ENCODE results near the gene GMDS.

GMDS gene

GRCh38 chr6:1601158-1602048 is 644.0 kb downstream of the GMDS start:
- H3K9me3 ChIP-seq, result no peaks in the 10 kb centered on the region
- H3K4me1 ChIP-seq, result peaks cover 14% of the 10 kb centered on the region
- peaks cover 2% of the 10 kb centered on the region for H3K27me3 ChIP-seq
- no peak for DNase-seq
- no peak overlapping the region for H3K4me3 ChIP-seq (ENCODE audit: low read depth, low read length)
- TF ChIP-seq, protein P1, sequence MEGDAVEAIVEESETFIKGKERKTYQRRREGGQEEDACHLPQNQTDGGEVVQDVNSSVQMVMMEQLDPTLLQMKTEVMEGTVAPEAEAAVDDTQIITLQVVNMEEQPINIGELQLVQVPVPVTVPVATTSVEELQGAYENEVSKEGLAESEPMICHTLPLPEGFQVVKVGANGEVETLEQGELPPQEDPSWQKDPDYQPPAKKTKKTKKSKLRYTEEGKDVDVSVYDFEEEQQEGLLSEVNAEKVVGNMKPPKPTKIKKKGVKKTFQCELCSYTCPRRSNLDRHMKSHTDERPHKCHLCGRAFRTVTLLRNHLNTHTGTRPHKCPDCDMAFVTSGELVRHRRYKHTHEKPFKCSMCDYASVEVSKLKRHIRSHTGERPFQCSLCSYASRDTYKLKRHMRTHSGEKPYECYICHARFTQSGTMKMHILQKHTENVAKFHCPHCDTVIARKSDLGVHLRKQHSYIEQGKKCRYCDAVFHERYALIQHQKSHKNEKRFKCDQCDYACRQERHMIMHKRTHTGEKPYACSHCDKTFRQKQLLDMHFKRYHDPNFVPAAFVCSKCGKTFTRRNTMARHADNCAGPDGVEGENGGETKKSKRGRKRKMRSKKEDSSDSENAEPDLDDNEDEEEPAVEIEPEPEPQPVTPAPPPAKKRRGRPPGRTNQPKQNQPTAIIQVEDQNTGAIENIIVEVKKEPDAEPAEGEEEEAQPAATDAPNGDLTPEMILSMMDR (IDR thresholded peaks at IDR 0.05; ENCODE audit: low read depth, low read length), result no peak
- no peaks in the 10 kb centered on the region for H3K36me3 ChIP-seq

- peaks cover 9% of the 10 kb centered on the region for H3K27me3 ChIP-seq
- H3K4me1 ChIP-seq, result peaks cover 16% of the 10 kb centered on the region
- no peaks in the 10 kb centered on the region for H3K9me3 ChIP-seq
- no peaks in the 10 kb centered on the region for H3K36me3 ChIP-seq
- H3K4me3 ChIP-seq (ENCODE audit: low read depth, low read length), result no peak overlapping the region
- no peak for DNase-seq
- TF ChIP-seq, protein P1 (IDR thresholded peaks at IDR 0.05; ENCODE audit: low read depth, low read length), result no peak
Observed at GRCh38 chr6:1600764-1601157, 644.6 kb downstream of the GMDS start.

- Histone ChIP-seq H3K4me1 (peaks cover 16% of the 10 kb centered on the region), H3K36me3 (no peaks in the 10 kb centered on the region), H3K4me3 (ENCODE audit: low read depth, low read length) (no peak overlapping the region), H3K9me3 (no peaks in the 10 kb centered on the region), H3K27me3 (peaks cover 14% of the 10 kb centered on the region)
- DNase-seq, result no peak
- TF ChIP-seq, protein P1 (IDR thresholded peaks at IDR 0.05; ENCODE audit: low read depth, low read length), result no peak
Observed at GRCh38 chr6:1600063-1600763, 645.2 kb downstream of the GMDS start.

- Histone ChIP-seq H3K4me3 (ENCODE audit: low read depth, low read length) (no peak overlapping the region), H3K27me3 (peaks cover 22% of the 10 kb centered on the region)
- no peak for DNase-seq
Observed at GRCh38 chr6:1599469-1599868, 645.9 kb downstream of the GMDS start.

DNA sequence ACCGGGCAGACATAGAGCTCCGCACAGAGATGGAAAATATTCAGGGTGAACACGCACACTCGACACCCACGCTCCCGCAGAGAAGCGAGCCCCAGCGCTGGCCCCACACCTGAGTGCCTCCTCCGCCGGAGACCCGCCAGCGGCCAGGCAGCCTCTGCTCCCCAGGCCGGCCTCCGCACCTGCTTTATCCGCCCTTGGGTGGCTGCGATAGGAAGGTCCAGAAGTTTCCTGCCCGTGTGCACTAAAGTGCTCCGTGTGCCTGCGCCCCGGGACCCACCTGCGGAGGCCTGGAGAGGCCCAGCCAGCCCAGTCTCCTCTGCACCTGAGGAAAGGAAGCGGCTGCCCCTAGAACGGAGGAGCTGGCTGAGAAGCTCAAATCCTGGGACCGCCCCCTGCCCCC is 646.5 kb downstream of the GMDS start:
- H3K36me3 ChIP-seq, result no peaks in the 10 kb centered on the region
- TF ChIP-seq, protein P1 (IDR thresholded peaks at IDR 0.05; ENCODE audit: low read depth, low read length), result no peak
- H3K4me3 ChIP-seq (ENCODE audit: low read depth, low read length), result no peak overlapping the region
- no peaks in the 10 kb centered on the region for H3K9me3 ChIP-seq
- DNase-seq, result no peak
- H3K4me1 ChIP-seq, result peaks cover 13% of the 10 kb centered on the region
- peaks cover 28% of the 10 kb centered on the region for H3K27me3 ChIP-seq

More at GRCh38 chr6:1599469-1599868, 645.9 kb downstream of the GMDS start:
- no peaks in the 10 kb centered on the region for H3K9me3 ChIP-seq
- TF ChIP-seq, protein P1 (IDR thresholded peaks at IDR 0.05; ENCODE audit: low read depth, low read length), result no peak
- H3K36me3 ChIP-seq, result no peaks in the 10 kb centered on the region
- H3K4me1 ChIP-seq, result peaks cover 16% of the 10 kb centered on the region

DNA sequence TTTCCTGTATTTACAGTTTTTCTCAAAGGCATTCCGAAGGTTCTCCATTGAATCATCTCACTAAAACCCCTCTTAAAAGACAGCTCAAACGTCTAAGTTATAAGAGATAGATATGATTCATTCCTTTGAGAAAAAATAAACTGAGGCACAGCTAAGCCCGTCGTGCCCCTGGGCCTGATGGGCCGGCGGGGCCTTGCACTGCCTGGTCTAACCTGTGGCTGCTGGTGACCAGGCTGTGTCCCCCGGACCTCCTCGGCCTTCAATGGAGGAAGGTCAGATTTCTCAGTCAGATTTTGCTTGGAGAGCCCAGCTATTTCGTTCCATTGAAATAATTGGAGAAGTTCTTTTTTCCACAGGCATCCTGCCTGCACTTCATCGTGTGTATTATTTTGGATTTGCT is 647.0 kb downstream of the GMDS start:
- TF ChIP-seq, protein P1 (IDR thresholded peaks at IDR 0.05; ENCODE audit: low read depth, low read length), result no peak
- no peaks in the 10 kb centered on the region for H3K36me3 ChIP-seq
- H3K27me3 ChIP-seq, result peaks cover 32% of the 10 kb centered on the region
- no peaks in the 10 kb centered on the region for H3K9me3 ChIP-seq
- H3K4me3 ChIP-seq (ENCODE audit: low read depth, low read length), result no peak overlapping the region
- peaks cover 13% of the 10 kb centered on the region for H3K4me1 ChIP-seq
- DNase-seq, result no peak
